Mucosa of gallbladder (tissue), 1 donor: Measurements from ENCODE around the gene NR3C2. TPM values are rescaled to one million over a fixed set of nuclear protein-coding genes. Genes with fewer than 3 reads are reported as not detected.
A peak's percentile ranks its signal among the peaks of the same experiment; 100 is the strongest.
"Not testable (repeated sequence)": the region's sequence is repeated elsewhere in the genome, so short reads cannot be mapped to it uniquely, and the experiment has no call there.

Experiments used
- DNase-seq: peaks from one replicate; pipeline ENCODE4 v3.0.0-alpha.2; 2020; ENCODE audit warnings: low spot score
- total RNA-seq: library from RNA; stranded (reverse); gene quantifications from one replicate; pipeline ENCODE4 v1.2.1, GENCODE V29; 2021
- donor health status: DM: no; HTN: no; CAD: no.

Gene NR3C2
- total RNA-seq, 1 donor from 2014 or later: 29.4 TPM

GRCh38 chr4:148369919-148370318, 72.3 kb downstream of the NR3C2 start:
- DNase-seq: no peak

GRCh38 chr4:148367756-148368155, 74.5 kb downstream of the NR3C2 start:
- DNase-seq: no peak

- DNase-seq: no peak
Measured at GRCh38 chr4:148366251-148366650, 76.0 kb downstream of the NR3C2 start.

- DNase-seq: no peak
Measured at GRCh38 chr4:148364525-148364924, 77.7 kb downstream of the NR3C2 start.

- DNase-seq: no peak
Measured at GRCh38 chr4:148359769-148360168, 82.4 kb downstream of the NR3C2 start.

GRCh38 chr4:148355442-148356123, 86.6 kb downstream of the NR3C2 start:
- DNase-seq: no peak

- DNase-seq: no peak
Measured at GRCh38 chr4:148354186-148354585, 88.0 kb downstream of the NR3C2 start.

- no peak for DNase-seq
Measured at GRCh38 chr4:148353571-148353970, 88.6 kb downstream of the NR3C2 start.

- no peak for DNase-seq
Measured at GRCh38 chr4:148349153-148349552, 93.1 kb downstream of the NR3C2 start.

GRCh38 chr4:148346657-148347056, 95.6 kb downstream of the NR3C2 start:
- DNase-seq: no peak

- DNase-seq: no peak
Measured at GRCh38 chr4:148345509-148345908, 96.7 kb downstream of the NR3C2 start.

GRCh38 chr4:148344941-148345340, 97.3 kb downstream of the NR3C2 start:
- no peak for DNase-seq

GRCh38 chr4:148344352-148344751, 97.9 kb downstream of the NR3C2 start:
- DNase-seq: peak; percentile 53

- DNase-seq: no peak
Measured at GRCh38 chr4:148341980-148342800, 100.0 kb downstream of the NR3C2 start.

- DNase-seq: no peak
Measured at GRCh38 chr4:148335133-148335532, 107.1 kb downstream of the NR3C2 start.

- no peak for DNase-seq
Measured at GRCh38 chr4:148333265-148333664, 108.9 kb downstream of the NR3C2 start.

GRCh38 chr4:148332486-148332885, 109.7 kb downstream of the NR3C2 start:
- no peak for DNase-seq

- DNase-seq: no peak
Measured at GRCh38 chr4:148330724-148331123, 111.5 kb downstream of the NR3C2 start.

GRCh38 chr4:148330161-148330560, 112.1 kb downstream of the NR3C2 start:
- no peak for DNase-seq

- DNase-seq: no peak
Measured at GRCh38 chr4:148329751-148330150, 112.5 kb downstream of the NR3C2 start.

- DNase-seq: no peak
Measured at GRCh38 chr4:148327683-148328082, 114.5 kb downstream of the NR3C2 start.

- DNase-seq: not testable (repeated sequence)
Measured at GRCh38 chr4:148323316-148323715, 118.9 kb downstream of the NR3C2 start.

GRCh38 chr4:148315049-148315448, 127.2 kb downstream of the NR3C2 start:
- no peak for DNase-seq
